ENCODE data around the gene FCHSD2.

Gene FCHSD2

GRCh38 chr11:73012121-73012863, 129.8 kb downstream of the FCHSD2 start:
- TF ChIP-seq CTCF (IDR thresholded peaks at IDR 0.05), result no peak

GRCh38 chr11:73011126-73011817, 130.8 kb downstream of the FCHSD2 start:
- TF ChIP-seq CTCF (IDR thresholded peaks at IDR 0.05), result no peak

GRCh38 chr11:73009972-73010371, 132.1 kb downstream of the FCHSD2 start:
- no peak for TF ChIP-seq CTCF (IDR thresholded peaks at IDR 0.05)

DNA sequence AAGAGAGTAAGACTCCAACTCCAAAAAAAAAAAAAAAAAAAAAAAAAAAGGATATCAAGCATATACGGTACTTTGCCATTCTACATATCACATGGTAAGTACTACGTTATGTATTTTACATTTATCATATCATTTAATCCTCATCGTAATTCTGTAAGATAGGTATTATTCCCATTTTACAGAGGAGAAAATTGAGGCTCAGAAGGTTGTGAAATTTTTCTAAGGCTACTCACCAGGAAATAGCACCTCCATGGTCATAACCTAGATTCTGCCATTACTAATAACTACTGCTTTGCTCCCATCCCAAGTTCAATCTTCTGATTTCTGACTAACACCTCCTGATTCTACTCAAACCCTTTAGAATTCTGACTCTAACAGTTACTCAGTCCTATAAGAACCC, 138.0 kb downstream of the FCHSD2 start:
- TF ChIP-seq CTCF (IDR thresholded peaks at IDR 0.05), result no peak

DNA sequence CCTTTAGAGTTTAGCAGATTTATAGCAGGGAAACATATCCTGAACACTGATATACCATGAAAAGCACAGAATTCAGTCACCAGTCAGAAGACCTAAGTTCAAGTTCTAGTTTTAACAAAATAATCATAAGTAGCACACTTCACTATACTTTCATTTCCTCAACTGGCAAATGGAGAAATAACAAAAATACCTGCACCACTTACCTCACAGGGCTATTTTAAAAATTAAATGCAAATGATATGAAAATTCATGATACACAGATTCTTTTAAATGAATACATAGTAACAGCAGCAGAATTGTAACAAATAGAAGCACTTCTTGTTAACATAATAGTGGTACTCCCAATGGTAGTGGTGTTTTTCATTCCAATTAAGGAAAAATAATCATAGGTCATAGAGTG, 139.0 kb downstream of the FCHSD2 start:
- no peak for TF ChIP-seq CTCF (IDR thresholded peaks at IDR 0.05)

DNA sequence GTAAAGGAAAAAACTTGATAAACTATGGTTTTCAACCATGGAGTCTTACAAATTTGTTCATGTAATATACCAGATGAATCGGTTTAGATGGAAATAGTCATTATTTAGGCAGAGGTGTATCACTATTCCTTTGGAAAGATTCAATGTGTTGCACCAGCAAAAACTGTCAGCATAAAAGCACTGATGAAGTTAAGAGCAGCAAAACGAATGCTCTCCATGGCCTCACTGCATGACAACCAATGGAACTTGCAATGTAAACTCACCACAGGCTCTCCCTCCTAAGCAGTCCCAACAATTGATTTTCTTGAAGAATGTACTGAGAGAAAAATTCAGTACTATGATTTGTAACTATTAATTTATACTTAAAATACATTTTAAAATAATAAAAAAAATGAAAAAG, 139.9 kb downstream of the FCHSD2 start:
- no peak for TF ChIP-seq CTCF (IDR thresholded peaks at IDR 0.05)

- TF ChIP-seq CTCF (IDR thresholded peaks at IDR 0.05), result no peak
These were observed 140.5 kb downstream of the FCHSD2 start for GRCh38 chr11:73001615-73002014.
